Measurements from ENCODE around the gene YJEFN3. TPM values are rescaled to one million over a fixed set of nuclear protein-coding genes. Genes with fewer than 3 reads are reported as not detected.

The YJEFN3 gene
- polyA plus RNA-seq, 3 donors, result 2.3 TPM; not detected in 2

DNA sequence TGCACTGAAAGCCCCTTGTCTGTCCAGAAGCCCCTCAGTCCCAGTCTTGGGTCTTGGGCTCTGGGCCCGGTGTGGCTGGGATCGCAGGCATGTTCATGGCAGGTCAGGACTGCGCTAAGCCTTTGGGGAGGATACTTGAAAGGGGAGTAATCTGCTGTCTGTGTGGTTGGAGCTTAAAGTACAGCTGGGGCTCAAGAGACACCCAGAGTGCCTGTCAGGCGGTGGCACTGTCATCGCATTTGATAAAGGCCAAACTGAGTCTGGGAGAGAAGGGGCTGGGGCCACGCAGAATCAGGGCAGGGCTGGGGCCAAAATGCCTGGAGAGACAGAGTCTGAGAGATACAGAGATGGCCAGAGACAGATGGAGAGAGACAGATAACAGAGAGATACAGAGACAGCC lies 5.1 kb downstream of the YJEFN3 start:
- peaks cover 6 to 21% of the 10 kb centered on the region in 2 donors for H3K27me3 ChIP-seq (ENCODE audit: control insufficient read depth in 2 of 2, insufficient read depth in 2 of 2, low read length in 2 of 2)
- H3K36me3 ChIP-seq (replicated peaks in 1 of 2; ENCODE audit: control insufficient read depth in 1 of 2, insufficient read depth in 2 of 2, low read length in 2 of 2), result peaks cover 2 to 11% of the 10 kb centered on the region in 2 donors
- no peaks in the 10 kb centered on the region for H3K79me2 ChIP-seq (ENCODE audit: insufficient read depth, low read length)
- Mint-ChIP-seq H3K36me3 (peaks cover 12 to 24% of the 10 kb centered on the region in 2 donors), H3K27me3 (ENCODE audit: low read depth in 3 of 3) (peaks cover 17 to 30% (median 28%) of the 10 kb centered on the region in 3 donors), H3K4me1 (peaks cover 17% of the 10 kb centered on the region), H3K9me3 (peaks cover 0 to 11% (median 7%) of the 10 kb centered on the region in 7 donors), H3K27ac (peak overlapping the region in 1 of 7 donors; percentile 4), H3K4me3 (no peak overlapping the region)
- peaks cover 7 to 9% of the 10 kb centered on the region in 2 donors for H3K4me1 ChIP-seq (ENCODE audit: control insufficient read depth in 1 of 2, insufficient read depth in 2 of 2, low read length in 2 of 2)
- TF ChIP-seq CTCF (IDR thresholded peaks at IDR 0.05), result no peak
- 97% methylated on average over 6 of the region's 6 CpGs for WGBS (ENCODE audit: insufficient coverage)
- H3K27ac ChIP-seq (ENCODE audit: low read depth in 1 of 2, low read length in 2 of 2), result no peak overlapping the region
- intact Hi-C loops (cut with micrococcal nuclease), result loop anchor here (2.0 to 10.0 kb wide), 4 partner anchors 111 to 425 kb away; no protein-coding TSS in a partner anchor
- no peak overlapping the region for H2AFZ ChIP-seq (ENCODE audit: insufficient read depth, low read depth, low read length, poor library complexity, severe bottlenecking)
- DNase-seq, result no peak
- H3K4me2 ChIP-seq (replicated peaks; ENCODE audit: extremely low read depth, low read length, poor library complexity, severe bottlenecking), result no peak overlapping the region
- H3K4me3 ChIP-seq (replicated peaks in 1 of 3; ENCODE audit: low read depth in 2 of 3, low read length in 3 of 3), result no peak overlapping the region
- peaks cover 0 to 7% of the 10 kb centered on the region in 2 donors for H3K9me3 ChIP-seq (replicated peaks in 1 of 2; ENCODE audit: control insufficient read depth in 1 of 2, insufficient read depth in 1 of 2, low read length in 2 of 2)
- no peaks in the 10 kb centered on the region for H4K20me1 ChIP-seq (ENCODE audit: insufficient read depth, low read length)
- H3K9ac ChIP-seq (ENCODE audit: insufficient read depth, low read length, poor library complexity, severe bottlenecking), result no peak overlapping the region

DNA sequence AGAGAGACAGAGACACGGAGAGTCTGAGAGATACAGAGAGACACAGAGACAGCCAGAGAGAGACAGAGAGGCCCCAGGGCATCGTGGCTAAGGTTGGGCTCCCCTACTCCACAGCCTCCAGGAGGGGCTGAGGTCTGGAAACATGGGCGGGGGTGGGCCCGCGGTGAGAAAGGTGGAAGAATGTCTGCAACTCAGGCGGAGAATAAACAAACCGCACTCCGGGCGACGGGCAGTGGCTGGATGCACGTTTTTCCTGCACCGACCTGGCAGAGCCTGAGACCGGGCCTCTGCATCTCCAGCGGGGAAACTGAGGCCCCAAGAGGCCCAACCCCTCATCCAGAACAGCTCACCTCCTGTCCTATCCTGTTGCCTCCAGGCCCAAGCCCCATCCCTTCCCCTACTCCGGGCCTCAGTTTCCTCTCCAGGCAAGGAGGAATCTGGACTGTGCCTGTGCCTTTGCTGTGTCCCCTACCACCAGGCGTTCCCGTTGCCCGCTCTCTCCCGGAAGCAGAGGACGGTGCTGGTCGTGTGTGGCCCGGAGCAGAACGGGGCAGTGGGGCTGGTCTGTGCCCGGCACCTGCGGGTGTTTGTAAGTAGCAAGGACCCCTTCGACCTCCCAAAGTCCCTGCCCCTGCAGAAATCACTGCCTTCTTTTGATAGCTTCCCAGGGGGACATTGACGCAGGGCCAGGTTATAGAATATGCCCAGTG lies 6.0 kb downstream of the YJEFN3 start:
- Mint-ChIP-seq H3K27me3 (ENCODE audit: low read depth in 3 of 3) (peaks cover 26 to 39% (median 37%) of the 10 kb centered on the region in 3 donors), H3K36me3 (peaks cover 4 to 16% of the 10 kb centered on the region in 2 donors), H3K4me1 (peaks cover 17% of the 10 kb centered on the region), H3K4me3 (no peak overlapping the region), H3K9me3 (peaks cover 0 to 17% (median 10%) of the 10 kb centered on the region in 7 donors), H3K27ac (no peak overlapping the region)
- no peaks in the 10 kb centered on the region for H3K79me2 ChIP-seq (ENCODE audit: insufficient read depth, low read length)
- peaks cover 0 to 13% of the 10 kb centered on the region in 2 donors for H3K9me3 ChIP-seq (replicated peaks in 1 of 2; ENCODE audit: control insufficient read depth in 1 of 2, insufficient read depth in 1 of 2, low read length in 2 of 2)
- H3K4me3 ChIP-seq (replicated peaks in 1 of 3; ENCODE audit: low read depth in 2 of 3, low read length in 3 of 3), result no peak overlapping the region
- H3K9ac ChIP-seq (ENCODE audit: insufficient read depth, low read length, poor library complexity, severe bottlenecking), result no peak overlapping the region
- no peaks in the 10 kb centered on the region for H4K20me1 ChIP-seq (ENCODE audit: insufficient read depth, low read length)
- peaks cover 8 to 10% of the 10 kb centered on the region in 2 donors for H3K4me1 ChIP-seq (ENCODE audit: control insufficient read depth in 1 of 2, insufficient read depth in 2 of 2, low read length in 2 of 2)
- no peak overlapping the region for H2AFZ ChIP-seq (ENCODE audit: insufficient read depth, low read depth, low read length, poor library complexity, severe bottlenecking)
- no peak overlapping the region for H3K4me2 ChIP-seq (replicated peaks; ENCODE audit: extremely low read depth, low read length, poor library complexity, severe bottlenecking)
- 92% methylated on average over 24 of the region's 27 CpGs for WGBS (ENCODE audit: insufficient coverage)
- H3K27me3 ChIP-seq (ENCODE audit: control insufficient read depth in 2 of 2, insufficient read depth in 2 of 2, low read length in 2 of 2), result peaks cover 8 to 30% of the 10 kb centered on the region in 2 donors
- no peak for TF ChIP-seq CTCF (IDR thresholded peaks at IDR 0.05)
- intact Hi-C loops (cut with micrococcal nuclease), result loop anchor here in 1 of 2 donors (5.0 to 10.0 kb wide), 2 partner anchors 240 to 423 kb away; no protein-coding TSS in a partner anchor
- DNase-seq, result no peak
- H3K36me3 ChIP-seq (replicated peaks in 1 of 2; ENCODE audit: control insufficient read depth in 1 of 2, insufficient read depth in 2 of 2, low read length in 2 of 2), result peaks cover 0 to 2% of the 10 kb centered on the region in 2 donors
- H3K27ac ChIP-seq (ENCODE audit: low read depth in 1 of 2, low read length in 2 of 2), result no peak overlapping the region
